Esophagus muscularis mucosa (tissue), 4 donors: Measurements from ENCODE around the gene CD37. TPM values are rescaled to one million over a fixed set of nuclear protein-coding genes. Genes with fewer than 3 reads are reported as not detected.

Experiments used
- DNase-seq: peaks from one replicate; pipeline ENCODE4 v3.0.0-alpha.2; 2017; ENCODE audit errors: extremely low spot score
- H3K27ac ChIP-seq, 4 donors: fragments of 200-600 bp; sonication (generic); replicated peaks in 1 of 4; 1 replicate in 3 of 4; 2 replicates in 1 of 4; pipeline ENCODE4 v1.5.1; 2016 to 2019; ENCODE audit warnings: mild to moderate bottlenecking in 1 of 4
- H3K27me3 ChIP-seq, 4 donors: fragments of 200-600 bp; sonication (generic); one replicate each; pipeline versions ENCODE4 v1.5.1 to v1.6.0; 2016 to 2019
- H3K36me3 ChIP-seq, 4 donors: fragments of 200-600 bp; sonication (generic); one replicate each; pipeline ENCODE4 v1.5.1; 2016 to 2019
- H3K4me1 ChIP-seq, 4 donors: fragments of 200-600 bp; sonication (generic); one replicate each; pipeline ENCODE4 v1.5.1; 2016 to 2019
- H3K4me3 ChIP-seq, 4 donors: fragments of 200-600 bp; sonication (generic); 1 replicate in 2 of 4; 2 replicates in 2 of 4; pipeline ENCODE4 v1.5.1; 2016 to 2019; ENCODE audit warnings: mild to moderate bottlenecking in 4 of 4, moderate library complexity in 1 of 4
- H3K9me3 ChIP-seq, 4 donors: fragments of 200-600 bp; sonication (generic); 1 replicate in 3 of 4; 2 replicates in 1 of 4; pipeline ENCODE4 v1.5.1; 2016 to 2019
- CTCF ChIP-seq, 3 experiments: fragments of 200-600 bp in 2 of 3; fragments of 450-650 bp in 1 of 3; sonication (generic) in 2 of 3; IDR thresholded peaks; one replicate each; pipeline ENCODE4 v1.5.1; 2017 to 2019; ENCODE audit warnings: antibody characterized with exemption in 3 of 3, mild to moderate bottlenecking in 2 of 3, moderate library complexity in 1 of 3
- EP300 ChIP-seq: sonication (generic); formaldehyde crosslinking; IDR thresholded peaks from one replicate; pipeline ENCODE4 v1.6.1; 2017; ENCODE audit warnings: antibody characterized with exemption
- POLR2A ChIP-seq: fragments of 450-650 bp; IDR thresholded peaks from one replicate; pipeline ENCODE4 v1.6.1; 2017; ENCODE audit warnings: antibody characterized with exemption, moderate library complexity, mild to moderate bottlenecking, low read depth
- POLR2AphosphoS5 ChIP-seq, 2 donors: sonication (generic); formaldehyde crosslinking; IDR thresholded peaks; one replicate each; pipeline ENCODE4 v1.6.1; 2017; ENCODE audit warnings: antibody characterized with exemption in 2 of 2
- WGBS: methylation state at CpG from one replicate; pipeline ENCODE4 v1.1.5; 2018; 5-methylcytosine and 5-hydroxymethylcytosine counted together
- intact Hi-C: fragments of 100-400 bp; cut with DNase I; formaldehyde crosslinking; loops from one replicate; pipeline ENCODE4 v1.15.1; 2023
- total RNA-seq, 4 donors: library from RNA; depleted of rRNA; stranded (reverse); fragments of >200 nt; gene quantifications; one replicate each; pipeline versions ENCODE4 v1.1.0 to v1.2.1, GENCODE V29; 2016

Gene CD37
- total RNA-seq, 4 donors from 2014 or later: 8.0 to 22.4 (median 11.6) TPM

DNA sequence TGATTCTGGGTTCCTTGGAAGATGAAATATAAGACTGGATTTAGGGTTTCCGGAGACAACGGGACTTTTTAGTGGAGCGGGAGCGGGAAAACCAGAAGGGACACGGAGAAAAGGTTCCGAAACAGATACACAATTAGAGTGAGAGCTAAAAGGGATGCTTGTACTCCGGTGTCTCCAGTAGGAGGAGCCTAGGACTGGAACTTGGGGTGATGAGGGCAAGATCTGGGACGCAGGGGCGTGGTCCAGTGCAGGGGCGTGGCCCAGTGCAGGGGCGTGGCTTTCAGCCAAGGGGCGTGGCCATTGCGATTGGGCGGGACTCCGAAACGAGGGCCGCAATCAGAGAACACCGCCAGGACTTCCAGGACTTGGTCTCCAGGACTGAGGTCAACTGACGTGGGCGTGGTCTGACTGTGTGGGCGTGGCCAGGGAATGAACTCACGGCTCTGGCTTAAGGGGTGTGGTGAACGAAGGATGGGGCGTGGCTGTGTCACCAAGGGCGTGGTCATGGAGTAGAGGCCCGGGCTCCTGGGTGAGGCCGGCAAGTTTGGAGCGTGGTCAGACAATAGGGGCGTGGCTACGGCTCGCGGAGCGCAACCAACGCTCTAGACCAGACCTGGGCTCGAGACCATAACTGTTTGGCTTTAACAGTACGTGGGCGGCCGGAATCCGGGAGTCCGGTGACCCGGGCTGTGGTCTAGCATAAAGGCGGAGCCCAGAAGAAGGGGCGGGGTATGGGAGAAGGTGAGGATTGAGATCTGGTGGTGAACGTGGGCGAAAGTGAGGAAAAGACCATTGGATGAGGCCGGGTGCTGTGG is 28.3 kb downstream of the CD37 start, which contains the start of gene DKKL1:
DKKL1 (plus strand) TSS at position 610 of the 815 bp plus-strand sequence; CDS start at position 732, 122 bp downstream.
- Histone ChIP-seq H3K36me3 (peaks cover 4 to 14% (median 13%) of the 10 kb centered on the region in 4 donors), H3K4me1 (peaks cover 7 to 40% (median 38%) of the 10 kb centered on the region in 4 donors), H3K9me3 (peaks cover 0 to under 1% (median 0%) of the 10 kb centered on the region in 4 donors), H3K27ac (peak within 1 kb of the TSS; percentile 88 to 97 (median 94)), H3K27me3 (no peaks in the 10 kb centered on the region), H3K4me3 (peak within 1 kb of the TSS; percentile 59 to 97 (median 90))
- WGBS: 4% methylated on average over 32 of the region's 46 CpGs
- TF ChIP-seq POLR2A: peak; percentile 48
- peak; percentile 16 to 33 (median 22) for TF ChIP-seq CTCF (IDR thresholded peaks at IDR 0.05)
- peak; percentile 87 to 96 for TF ChIP-seq POLR2AphosphoS5 (IDR thresholded peaks at IDR 0.05)
- no peak for TF ChIP-seq EP300
- intact Hi-C loops: loop anchor here (2.0 kb wide), 1 partner anchor 77 kb away; the partner anchor contains the start of gene SLC17A7
- peak; percentile 100 for DNase-seq

DNA sequence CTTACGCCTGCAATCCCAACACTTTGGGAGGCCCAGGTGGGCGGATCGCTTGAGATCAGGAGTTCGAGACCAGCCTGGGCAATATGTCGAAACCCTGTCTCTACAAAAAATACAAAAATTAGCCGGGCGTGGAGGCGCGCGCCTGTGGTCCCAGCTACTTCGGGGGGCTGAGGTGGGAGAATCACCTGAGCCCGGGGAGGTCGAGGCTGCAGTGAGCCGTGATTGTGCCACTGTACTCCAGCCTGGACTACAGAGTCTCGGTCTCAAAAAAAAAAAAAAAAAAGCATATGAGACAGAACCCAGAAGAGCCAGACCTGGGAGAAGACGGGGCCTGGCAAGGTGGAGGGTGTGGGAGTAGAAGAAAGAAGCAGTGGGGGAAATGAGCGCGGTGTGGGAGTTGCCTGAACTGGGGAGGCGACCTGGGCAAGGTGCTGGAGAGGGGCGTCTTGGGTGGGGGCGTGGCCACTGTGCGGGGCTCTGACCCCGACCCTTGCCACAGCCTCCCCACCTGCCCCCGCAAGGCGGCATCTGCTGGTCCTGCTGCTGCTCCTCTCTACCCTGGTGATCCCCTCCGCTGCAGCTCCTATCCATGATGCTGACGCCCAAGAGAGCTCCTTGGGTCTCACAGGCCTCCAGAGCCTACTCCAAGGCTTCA is 29.0 kb downstream of the CD37 start:
- H3K36me3 ChIP-seq: peaks cover under 1 to 7% (median 6%) of the 10 kb centered on the region in 4 donors
- intact Hi-C loops: loop anchor here (2.0 kb wide), 1 partner anchor 77 kb away; the partner anchor contains the start of gene SLC17A7
- TF ChIP-seq POLR2AphosphoS5 (IDR thresholded peaks at IDR 0.05): no peak
- TF ChIP-seq CTCF (IDR thresholded peaks at IDR 0.05): no peak
- no peak for TF ChIP-seq POLR2A
- TF ChIP-seq EP300: no peak
- peaks cover 7 to 38% (median 37%) of the 10 kb centered on the region in 4 donors for H3K4me1 ChIP-seq
- peaks cover 0 to 8% (median 6%) of the 10 kb centered on the region in 4 donors for H3K9me3 ChIP-seq
- DNase-seq: no peak
- H3K27me3 ChIP-seq: no peaks in the 10 kb centered on the region
- peak overlapping the region; percentile 59 to 97 (median 90) for H3K4me3 ChIP-seq
- H3K27ac ChIP-seq: peak overlapping the region; percentile 88 to 97 (median 94)
- 65% methylated on average over 27 of the region's 27 CpGs for WGBS

DNA sequence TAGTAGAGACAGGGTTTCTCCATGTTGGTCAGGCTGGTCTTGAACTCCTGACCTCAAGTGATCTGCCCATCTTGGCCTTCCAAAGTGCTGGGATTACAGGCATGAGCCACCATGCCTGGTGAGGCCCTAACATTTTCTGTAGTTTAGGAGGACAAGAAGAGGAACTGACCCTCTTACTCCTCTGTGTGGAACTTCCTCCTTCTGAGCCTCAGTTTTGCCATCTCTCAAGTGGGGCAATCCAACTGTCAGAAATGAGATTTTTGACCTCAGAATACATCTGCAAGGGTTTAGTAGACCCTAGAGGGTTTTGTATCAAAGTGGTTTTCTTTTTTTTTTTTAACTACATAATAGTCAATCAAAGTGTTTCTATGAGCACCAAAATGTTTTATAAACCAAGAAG is 30.9 kb downstream of the CD37 start:
- intact Hi-C loops: no loop called here
- Histone ChIP-seq H3K27me3 (no peaks in the 10 kb centered on the region), H3K27ac (no peak overlapping the region), H3K36me3 (no peaks in the 10 kb centered on the region), H3K9me3 (peaks cover 0 to 16% (median 13%) of the 10 kb centered on the region in 4 donors), H3K4me3 (no peak overlapping the region), H3K4me1 (peaks cover 7 to 23% (median 20%) of the 10 kb centered on the region in 4 donors)
- no peak for TF ChIP-seq CTCF (IDR thresholded peaks at IDR 0.05)
- no peak for TF ChIP-seq POLR2A
- no peak for TF ChIP-seq EP300
- TF ChIP-seq POLR2AphosphoS5 (IDR thresholded peaks at IDR 0.05): no peak
- no peak for DNase-seq

- Histone ChIP-seq H3K27ac (no peak overlapping the region), H3K9me3 (peaks cover 0 to 16% (median 13%) of the 10 kb centered on the region in 4 donors), H3K4me3 (no peak overlapping the region), H3K4me1 (peaks cover 0 to 6% (median 4%) of the 10 kb centered on the region in 4 donors), H3K27me3 (no peaks in the 10 kb centered on the region), H3K36me3 (no peaks in the 10 kb centered on the region)
- DNase-seq: no peak
- TF ChIP-seq POLR2A: no peak
- TF ChIP-seq EP300: no peak
- no peak for TF ChIP-seq POLR2AphosphoS5 (IDR thresholded peaks at IDR 0.05)
- no peak for TF ChIP-seq CTCF (IDR thresholded peaks at IDR 0.05)
- WGBS: 85% methylated on average over 5 of the region's 5 CpGs
- intact Hi-C loops: no loop called here
These were observed 33.6 kb downstream of the CD37 start for GRCh38 chr19:49368711-49369358.
